ENCODE results near the gene HOXB3.

Gene HOXB3

DNA sequence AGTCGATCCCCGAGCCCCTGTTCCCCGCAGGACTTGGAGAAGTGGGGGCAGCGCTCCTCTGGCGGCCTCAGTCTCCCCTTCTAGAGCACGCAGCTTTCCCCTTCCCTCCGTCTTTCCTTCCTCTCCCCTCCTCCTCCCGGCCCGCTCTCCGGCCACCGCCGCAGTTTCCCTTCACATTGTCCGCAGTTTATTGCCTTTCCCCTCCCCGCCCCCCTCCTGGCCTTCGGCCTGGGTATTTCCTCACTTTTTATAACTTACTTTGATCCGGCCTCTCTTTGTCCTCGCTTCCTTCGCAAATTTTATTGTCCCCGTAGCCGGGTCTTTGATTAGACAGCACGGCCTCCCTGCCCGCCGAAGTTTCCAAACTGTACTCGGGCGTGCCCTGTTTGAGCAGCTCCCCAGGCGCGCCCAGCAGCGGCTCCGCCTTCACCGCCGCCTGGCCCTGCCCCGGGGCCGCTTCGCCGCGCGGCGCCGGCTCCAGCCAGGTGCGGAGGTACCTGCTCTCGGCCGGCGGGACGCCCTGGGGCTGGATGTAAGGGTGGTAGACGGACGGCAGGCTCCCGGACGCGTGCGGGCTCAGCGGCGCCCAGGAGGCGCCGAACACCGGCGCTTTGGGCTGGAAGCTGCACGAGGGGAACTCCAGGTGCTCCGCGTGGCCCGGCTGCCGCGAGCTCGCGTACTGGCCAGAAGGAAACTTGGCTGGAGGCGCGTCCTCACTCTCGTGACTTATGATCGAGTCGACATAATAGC is 35.6 kb upstream of the HOXB3 start:
- DNase-seq (ENCODE audit: low read depth, low spot score): no peak

DNA sequence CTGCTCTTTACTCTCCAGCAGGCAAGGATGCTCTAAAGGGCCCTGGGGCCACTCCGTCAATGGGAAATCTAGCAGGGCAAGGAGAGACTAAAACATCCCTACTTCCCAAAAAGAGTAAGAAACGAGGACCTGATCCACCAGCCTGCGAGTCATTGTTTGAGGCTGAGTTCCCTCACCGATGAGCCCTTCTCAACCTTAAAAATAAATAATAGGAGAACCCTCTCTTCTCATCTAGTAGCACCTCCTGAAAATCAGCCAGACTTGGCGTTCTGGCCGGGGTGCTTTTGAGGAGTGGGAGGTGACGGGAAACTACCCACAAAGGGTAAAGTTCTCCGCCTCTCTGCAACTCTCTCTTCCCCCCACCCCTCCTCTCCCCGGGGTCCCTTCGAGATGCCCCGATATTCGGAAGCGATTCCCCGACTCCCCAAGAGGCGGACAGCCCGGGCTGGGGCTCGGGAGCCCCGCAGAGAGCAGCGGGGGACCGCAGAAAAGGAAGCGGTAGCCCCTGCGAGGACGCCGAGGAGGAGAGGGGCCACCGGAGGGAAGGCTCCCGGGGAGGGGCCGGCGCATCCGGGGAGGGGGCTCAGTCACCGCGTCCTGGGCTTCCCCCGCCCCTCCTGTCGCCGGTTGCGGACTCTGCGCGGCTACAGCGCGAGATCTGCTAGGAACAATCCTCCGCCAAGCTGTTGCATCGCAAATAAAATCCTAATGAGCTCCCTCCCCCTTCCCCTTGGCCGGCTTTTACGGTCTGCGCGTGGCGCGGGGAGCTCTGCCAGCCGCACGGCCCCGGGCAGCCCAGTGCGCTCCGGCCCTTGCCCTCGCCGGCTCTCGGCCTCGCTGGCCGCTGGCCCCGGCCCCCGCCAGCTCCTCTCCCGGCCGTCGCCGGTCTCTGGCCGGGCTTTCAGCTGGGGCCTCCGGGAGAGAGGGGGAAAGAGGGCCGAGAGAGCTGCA is 34.8 kb upstream of the HOXB3 start:
- DNase-seq (ENCODE audit: low read depth, low spot score): no peak

DNA sequence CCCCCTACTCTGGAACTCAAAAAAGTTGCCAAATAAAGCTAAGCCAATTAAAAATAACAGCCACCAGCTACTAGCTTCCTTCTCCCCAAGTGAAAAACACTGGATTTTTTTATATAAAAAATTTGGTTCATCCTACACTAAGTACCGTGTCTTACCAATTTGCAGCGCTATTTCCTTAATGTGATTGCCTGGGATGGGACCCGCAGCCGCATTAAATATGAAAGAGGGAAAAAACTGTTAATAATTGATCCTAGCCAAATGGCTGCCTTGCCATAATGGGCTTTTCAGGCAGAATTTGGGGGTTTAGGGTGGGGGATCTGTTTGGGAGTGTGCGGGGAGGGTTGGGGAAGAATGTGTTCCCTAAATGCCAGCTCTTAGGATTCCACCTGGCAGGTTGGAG is 34.1 kb upstream of the HOXB3 start:
- DNase-seq (ENCODE audit: low read depth, low spot score): no peak

DNA sequence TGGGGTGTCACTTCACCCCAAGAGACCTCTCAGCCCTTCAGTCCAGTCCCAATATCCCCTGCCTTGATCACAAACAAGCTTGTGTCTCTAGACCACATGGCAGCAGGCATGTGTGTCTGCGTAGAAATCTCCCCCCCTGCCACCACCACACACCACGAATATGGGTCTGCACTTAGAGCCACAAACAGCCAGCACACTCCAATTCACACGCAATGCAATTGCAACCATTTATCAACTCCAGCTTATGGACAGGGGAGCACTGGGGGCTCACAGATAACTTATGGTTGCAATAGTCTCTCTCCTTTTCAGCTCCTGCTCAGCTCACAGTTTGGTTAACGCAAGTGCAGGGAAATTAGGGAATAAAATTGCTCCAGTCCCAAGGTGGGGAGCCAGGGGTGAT is 33.5 kb upstream of the HOXB3 start:
- DNase-seq (ENCODE audit: low read depth, low spot score): no peak

GRCh38 chr17:48622857-48623256 is 32.8 kb upstream of the HOXB3 start:
- DNase-seq (ENCODE audit: low read depth, low spot score): no peak

- DNase-seq (ENCODE audit: low read depth, low spot score): no peak
These were observed 31.7 kb upstream of the HOXB3 start for GRCh38 chr17:48621410-48622392.

DNA sequence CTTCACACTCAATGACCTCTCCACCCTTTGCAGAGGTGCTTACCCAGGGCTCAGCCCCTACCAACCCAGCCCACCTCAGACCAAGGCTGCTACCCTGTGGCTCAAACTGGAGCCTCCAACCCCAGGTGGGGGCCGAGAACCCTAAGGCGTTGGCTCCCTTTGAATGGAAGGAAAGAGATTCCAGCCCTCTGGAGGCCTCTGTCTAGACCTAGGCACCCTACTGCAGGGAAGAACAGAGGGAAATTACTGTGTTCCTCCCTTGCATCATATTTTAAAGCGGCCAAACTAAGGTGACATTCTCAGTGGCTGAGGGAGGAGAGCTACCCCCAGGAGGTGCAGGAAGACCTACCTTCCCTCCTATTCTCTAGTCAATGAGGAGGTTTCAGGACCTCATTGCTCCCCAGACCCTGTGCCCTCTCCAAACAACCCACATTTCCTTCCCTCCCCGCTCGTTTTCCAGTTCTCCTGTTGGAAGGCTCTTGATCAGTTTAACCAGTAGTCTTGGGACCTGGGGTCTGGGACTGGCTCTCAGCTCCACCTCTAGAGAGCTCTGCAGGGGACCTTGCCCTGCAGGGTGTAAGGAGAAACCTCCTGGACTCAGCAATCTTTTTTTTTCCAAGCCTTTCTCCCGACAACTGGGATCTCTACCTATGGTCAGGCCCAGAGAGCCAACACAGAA is 30.6 kb upstream of the HOXB3 start:
- DNase-seq (ENCODE audit: low read depth, low spot score): no peak

- DNase-seq (ENCODE audit: low read depth, low spot score): no peak
These were observed 29.9 kb upstream of the HOXB3 start for GRCh38 chr17:48619826-48620449.

DNA sequence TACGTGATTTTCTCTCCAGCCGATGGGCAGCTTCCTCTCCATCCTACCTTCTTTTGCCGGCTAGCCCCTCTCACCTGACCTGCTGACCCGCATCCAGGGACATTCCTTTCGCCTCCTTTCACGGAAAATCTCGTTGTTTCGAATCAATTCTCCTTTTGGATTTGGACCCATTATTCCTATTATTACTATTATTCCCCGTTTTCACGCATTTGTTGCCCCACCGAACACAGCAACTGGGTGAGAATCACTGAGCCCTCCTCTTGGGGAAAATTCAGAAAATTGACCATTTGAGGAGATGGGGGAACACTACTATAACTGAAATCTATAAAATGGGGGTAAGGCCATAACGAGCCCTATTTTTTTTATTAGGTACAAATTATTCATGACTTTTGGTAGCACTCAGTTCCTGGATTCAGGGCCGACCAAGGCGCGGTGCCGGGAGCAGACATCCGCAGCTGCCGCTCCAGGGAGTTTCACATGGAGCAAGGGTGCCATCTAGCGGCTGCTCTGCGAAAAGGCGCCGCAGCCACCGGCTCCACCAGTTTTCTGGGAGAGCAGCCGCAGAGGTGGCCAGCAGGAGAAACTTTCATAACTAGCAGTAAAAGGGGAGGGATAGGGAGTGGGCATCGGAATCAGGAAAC is 28.3 kb upstream of the HOXB3 start:
- peak; percentile 58 for DNase-seq (ENCODE audit: low read depth, low spot score)

DNA sequence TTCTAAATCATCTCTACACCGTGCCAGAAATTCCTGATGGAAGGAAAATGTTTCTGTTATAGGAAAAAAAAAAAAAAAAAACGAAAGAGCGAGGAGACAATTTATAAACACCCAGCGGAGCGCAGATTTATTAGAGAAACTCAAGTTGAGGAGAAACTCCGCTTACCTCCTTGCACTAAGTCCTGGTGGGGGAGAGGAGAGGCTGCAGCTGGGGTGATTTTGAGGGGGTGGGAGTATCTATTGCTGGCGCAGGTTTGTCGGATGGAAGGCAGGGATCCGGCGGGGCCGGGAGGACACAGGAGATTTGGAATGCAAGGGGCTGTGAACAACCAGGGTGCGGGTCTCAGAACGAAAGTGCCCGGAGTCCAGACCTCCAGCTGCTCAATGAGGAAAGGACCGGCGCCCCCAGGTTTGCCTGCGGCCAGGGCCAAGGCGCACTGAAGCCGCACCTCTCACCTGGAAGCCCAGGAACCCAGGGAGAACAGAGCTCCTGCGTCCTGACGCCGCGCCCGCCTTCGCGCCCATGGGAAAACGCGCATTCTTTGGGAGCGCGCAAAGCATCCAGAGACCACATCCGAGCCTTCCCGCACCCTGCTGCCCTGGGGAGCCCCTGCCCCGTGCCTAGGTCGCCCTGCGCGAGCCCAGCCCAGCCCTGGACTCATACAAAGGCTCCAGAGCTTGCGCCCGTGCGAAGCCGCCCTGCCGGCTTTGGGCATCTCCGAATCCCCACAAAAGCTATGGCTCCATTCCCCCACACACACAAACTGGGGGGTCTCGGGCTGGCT is 27.6 kb upstream of the HOXB3 start:
- no peak for DNase-seq (ENCODE audit: low read depth, low spot score)

DNA sequence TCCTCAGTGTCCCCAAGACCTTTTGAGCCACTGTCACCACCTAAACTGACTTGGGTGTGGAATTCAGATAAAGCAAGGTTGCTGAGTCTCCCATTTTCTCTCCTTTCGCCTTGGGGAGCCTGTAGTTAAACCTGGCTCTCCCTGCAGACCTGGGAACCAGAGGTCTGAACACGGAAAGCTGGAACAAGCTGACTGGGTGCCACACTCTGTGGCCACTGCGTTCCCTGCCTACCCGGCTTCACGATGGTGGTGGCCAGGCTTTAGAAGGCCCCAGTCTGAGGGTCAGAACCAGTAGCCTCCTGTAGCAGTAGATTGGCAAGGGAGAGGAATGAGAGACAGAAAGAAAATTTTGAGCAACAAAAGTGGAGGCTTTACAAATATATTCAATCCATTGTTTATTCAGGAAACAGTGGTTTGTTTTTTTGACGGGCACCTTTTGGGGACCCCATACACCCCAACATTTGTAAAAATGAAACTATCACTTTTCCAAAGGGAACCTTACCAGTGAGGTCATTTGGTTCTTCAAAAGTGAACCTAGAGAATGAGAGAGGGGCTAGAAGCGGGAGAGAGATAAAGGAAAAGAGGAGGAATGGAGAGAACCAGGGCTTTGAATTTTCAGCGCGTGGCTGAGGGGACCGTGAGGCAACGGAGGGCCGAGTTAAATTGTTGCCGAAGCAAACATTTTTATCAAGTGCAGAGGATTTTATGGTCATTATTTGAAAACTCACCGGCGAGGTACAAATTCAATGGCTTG is 26.9 kb upstream of the HOXB3 start:
- DNase-seq (ENCODE audit: low read depth, low spot score): no peak

DNA sequence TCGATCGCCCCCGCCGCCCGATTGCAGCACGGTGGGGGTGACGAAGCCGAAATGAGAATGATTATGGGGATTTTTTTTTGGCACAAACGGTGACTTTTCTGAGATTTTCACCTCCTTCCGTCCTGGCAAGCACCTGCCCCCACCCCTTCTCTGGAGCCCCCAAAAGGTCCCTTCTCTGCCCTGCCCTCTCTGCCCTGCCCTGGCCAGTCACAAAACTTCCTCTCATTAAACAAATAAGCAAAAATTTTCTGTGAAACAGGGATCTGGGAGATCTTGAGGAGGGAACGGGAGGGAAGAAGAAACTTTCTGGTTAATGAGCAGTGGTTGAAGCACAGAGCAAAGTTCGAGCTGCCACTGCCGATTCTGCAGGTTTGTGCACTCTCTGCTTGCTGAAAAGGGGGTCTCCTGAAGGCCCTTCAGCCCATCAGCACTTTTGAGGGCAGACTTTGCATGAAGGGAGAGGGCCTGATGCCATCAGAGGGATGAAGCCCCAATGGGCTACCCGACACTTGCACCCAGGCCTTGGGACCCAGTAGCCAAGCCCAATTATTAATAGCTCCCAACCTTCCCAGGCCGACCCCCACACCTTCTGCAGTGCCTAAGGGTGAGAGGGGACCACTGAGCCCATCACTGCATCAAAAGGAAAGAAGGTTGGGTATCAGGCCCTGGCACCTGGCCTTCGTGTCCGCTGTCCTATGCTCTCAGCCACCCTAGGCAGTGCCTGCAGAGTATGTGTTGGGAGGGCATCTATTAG is 26.1 kb upstream of the HOXB3 start:
- DNase-seq (ENCODE audit: low read depth, low spot score): no peak

GRCh38 chr17:48615047-48615962 is 25.3 kb upstream of the HOXB3 start, which contains the start of gene HOXB8:
TSS of gene HOXB8 (minus strand) at chr17:48615292. CDS start at chr17:48614704, 588 bp downstream.
- DNase-seq (ENCODE audit: low read depth, low spot score): no peak

GRCh38 chr17:48613862-48614694 is 24.0 kb upstream of the HOXB3 start:
- no peak for DNase-seq (ENCODE audit: low read depth, low spot score)

DNA sequence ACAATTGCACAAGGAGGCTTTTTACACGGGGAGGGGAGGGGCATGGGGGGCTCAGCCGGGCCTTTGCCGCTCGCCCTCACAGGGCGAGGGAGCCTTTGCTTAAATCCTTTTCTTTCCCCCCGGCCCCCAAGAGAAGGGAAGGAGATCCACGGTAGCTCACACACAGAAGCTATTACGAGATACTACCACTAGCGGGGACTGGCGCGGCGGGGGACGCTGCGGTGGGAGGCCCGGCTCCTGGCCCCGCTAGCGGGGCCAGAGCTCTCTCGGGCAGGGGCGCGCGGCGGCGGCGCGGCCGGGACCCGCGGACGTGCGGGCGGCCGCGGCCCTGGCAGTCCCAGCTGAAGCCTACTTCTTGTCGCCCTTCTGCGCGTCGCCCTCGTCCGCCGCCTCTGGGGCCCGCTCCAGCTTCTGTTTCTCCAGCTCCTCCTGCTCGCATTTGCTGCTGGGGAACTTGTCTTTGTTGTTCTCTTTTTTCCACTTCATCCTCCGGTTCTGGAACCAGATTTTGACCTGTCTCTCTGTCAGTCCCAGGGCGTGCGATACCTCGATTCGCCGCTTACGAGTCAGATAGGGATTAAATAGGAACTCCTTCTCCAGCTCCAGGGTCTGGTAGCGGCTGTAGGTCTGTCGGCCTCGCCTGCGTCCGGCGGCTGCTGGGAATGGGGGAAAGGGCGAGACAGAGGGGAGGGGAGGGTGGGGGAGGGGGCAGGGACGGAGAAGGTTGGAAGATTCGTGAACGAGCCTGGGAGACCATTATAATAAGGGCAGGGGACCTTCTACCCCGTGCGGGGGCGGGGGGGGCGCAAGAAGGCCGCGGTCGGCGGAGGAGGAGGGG is 23.0 kb upstream of the HOXB3 start:
- no peak for DNase-seq (ENCODE audit: low read depth, low spot score)
